NT2/D1 (cell line): ENCODE results near the gene INPP4B.

Source experiments
- DNase-seq: peaks from one replicate; pipeline ENCODE4 v3.0.0-alpha.2; 2011; ENCODE audit warnings: low read depth, low spot score
- H3K27me3 ChIP-seq: 2 replicates; pipeline ENCODE4 v1.6.0; 2011; ENCODE audit warnings: mild to moderate bottlenecking; ENCODE audit not compliant: insufficient read length, insufficient read depth
- H3K36me3 ChIP-seq: 2 replicates; pipeline ENCODE4 v1.6.1; 2011; ENCODE audit warnings: mild to moderate bottlenecking, low read length, mixed read lengths; ENCODE audit not compliant: insufficient read depth, insufficient read length
- H3K4me1 ChIP-seq: 2 replicates; pipeline ENCODE4 v1.5.1; 2011; ENCODE audit not compliant: insufficient read depth, insufficient read length
- H3K4me3 ChIP-seq: 2 replicates; pipeline ENCODE4 v1.5.1; 2011; ENCODE audit warnings: low read depth; ENCODE audit not compliant: insufficient read length
- H3K9ac ChIP-seq: 2 replicates; pipeline ENCODE4 v1.6.0; 2011; ENCODE audit warnings: low read depth; ENCODE audit not compliant: insufficient read length
- H3K9me3 ChIP-seq: 2 replicates; pipeline ENCODE4 v1.5.1; 2011; ENCODE audit warnings: mild to moderate bottlenecking, low read length; ENCODE audit not compliant: insufficient read depth
- SUZ12 ChIP-seq: IDR thresholded peaks from 2 replicates; pipeline ENCODE4 v1.6.1; 2011; ENCODE audit not compliant: insufficient read length, insufficient read depth; ENCODE audit errors: extremely low read depth
- YY1 ChIP-seq: IDR thresholded peaks from 2 replicates; pipeline ENCODE4 v1.6.1; 2011; ENCODE audit not compliant: insufficient read length, insufficient read depth
- ZNF274 ChIP-seq: IDR thresholded peaks from 2 replicates; pipeline ENCODE4 v1.6.1; 2011; ENCODE audit warnings: mild to moderate bottlenecking, low read depth, low read length

The INPP4B gene

GRCh38 chr4:142420311-142421095 lies 425.6 kb downstream of the INPP4B start:
- H3K36me3 ChIP-seq, result no peaks in the 10 kb centered on the region
- H3K27me3 ChIP-seq, result no peaks in the 10 kb centered on the region
- H3K4me3 ChIP-seq, result no peak overlapping the region
- no peaks in the 10 kb centered on the region for H3K9me3 ChIP-seq
- no peak overlapping the region for H3K9ac ChIP-seq
- no peak for DNase-seq
- TF ChIP-seq ZNF274 (no peak), SUZ12 (no peak), YY1 (no peak)
- H3K4me1 ChIP-seq, result no peaks in the 10 kb centered on the region

DNA sequence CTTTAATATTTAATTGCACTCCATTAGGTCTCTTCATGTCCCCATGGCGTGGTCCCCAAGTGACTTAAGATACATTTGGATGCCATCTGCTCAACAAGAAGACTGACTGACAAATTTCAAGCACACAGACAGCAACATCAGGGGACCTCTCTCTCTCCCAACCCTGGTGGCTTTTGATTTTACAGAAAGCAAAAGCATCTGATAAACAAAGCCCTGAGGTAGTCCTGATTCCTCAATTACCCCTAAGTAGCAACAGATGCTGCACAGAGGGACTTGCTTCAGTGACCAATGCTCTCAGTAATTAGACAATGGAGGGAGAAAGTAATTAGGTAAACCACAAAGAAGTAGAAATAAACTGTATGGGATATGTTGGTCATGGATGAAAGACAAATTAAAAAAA lies 426.4 kb downstream of the INPP4B start:
- H3K4me1 ChIP-seq, result no peaks in the 10 kb centered on the region
- no peak overlapping the region for H3K9ac ChIP-seq
- H3K9me3 ChIP-seq, result no peaks in the 10 kb centered on the region
- no peaks in the 10 kb centered on the region for H3K36me3 ChIP-seq
- TF ChIP-seq ZNF274, result no peak
- TF ChIP-seq SUZ12, result no peak
- no peak for TF ChIP-seq YY1
- H3K27me3 ChIP-seq, result no peaks in the 10 kb centered on the region
- DNase-seq, result no peak
- H3K4me3 ChIP-seq, result no peak overlapping the region

- Histone ChIP-seq H3K9ac (no peak overlapping the region), H3K9me3 (no peaks in the 10 kb centered on the region), H3K4me3 (no peak overlapping the region), H3K27me3 (no peaks in the 10 kb centered on the region), H3K36me3 (no peaks in the 10 kb centered on the region), H3K4me1 (no peaks in the 10 kb centered on the region)
- no peak for DNase-seq
- TF ChIP-seq ZNF274 (no peak), SUZ12 (no peak), YY1 (no peak)
Observed at GRCh38 chr4:142418697-142419096, 427.4 kb downstream of the INPP4B start.

GRCh38 chr4:142416711-142417275 lies 429.3 kb downstream of the INPP4B start:
- Histone ChIP-seq H3K36me3 (no peaks in the 10 kb centered on the region), H3K4me3 (no peak overlapping the region), H3K4me1 (no peaks in the 10 kb centered on the region), H3K9ac (no peak overlapping the region), H3K9me3 (no peaks in the 10 kb centered on the region), H3K27me3 (no peaks in the 10 kb centered on the region)
- no peak for DNase-seq
- TF ChIP-seq ZNF274 (no peak), SUZ12 (no peak)

- DNase-seq, result no peak
- H3K4me3 ChIP-seq, result no peak overlapping the region
- no peaks in the 10 kb centered on the region for H3K36me3 ChIP-seq
- H3K4me1 ChIP-seq, result no peaks in the 10 kb centered on the region
- TF ChIP-seq YY1, result no peak
- no peak for TF ChIP-seq ZNF274
- no peak for TF ChIP-seq SUZ12
- H3K27me3 ChIP-seq, result no peaks in the 10 kb centered on the region
- H3K9ac ChIP-seq, result no peak overlapping the region
- H3K9me3 ChIP-seq, result no peaks in the 10 kb centered on the region
Observed at GRCh38 chr4:142416121-142416520, 430.0 kb downstream of the INPP4B start.

- Histone ChIP-seq H3K9me3 (no peaks in the 10 kb centered on the region), H3K9ac (no peak overlapping the region), H3K4me3 (no peak overlapping the region), H3K36me3 (no peaks in the 10 kb centered on the region), H3K27me3 (no peaks in the 10 kb centered on the region), H3K4me1 (no peaks in the 10 kb centered on the region)
- TF ChIP-seq SUZ12 (no peak), YY1 (no peak), ZNF274 (no peak)
- no peak for DNase-seq
Observed at GRCh38 chr4:142414366-142414990, 431.6 kb downstream of the INPP4B start.

- H3K27me3 ChIP-seq, result no peaks in the 10 kb centered on the region
- no peaks in the 10 kb centered on the region for H3K4me1 ChIP-seq
- H3K9me3 ChIP-seq, result no peaks in the 10 kb centered on the region
- H3K4me3 ChIP-seq, result no peak overlapping the region
- H3K9ac ChIP-seq, result no peak overlapping the region
- TF ChIP-seq ZNF274 (no peak), SUZ12 (no peak), YY1 (no peak)
- H3K36me3 ChIP-seq, result no peaks in the 10 kb centered on the region
- no peak for DNase-seq
Observed at GRCh38 chr4:142413485-142413884, 432.6 kb downstream of the INPP4B start.
